ENCODE measurements around the gene TNS3.

The TNS3 gene

DNA sequence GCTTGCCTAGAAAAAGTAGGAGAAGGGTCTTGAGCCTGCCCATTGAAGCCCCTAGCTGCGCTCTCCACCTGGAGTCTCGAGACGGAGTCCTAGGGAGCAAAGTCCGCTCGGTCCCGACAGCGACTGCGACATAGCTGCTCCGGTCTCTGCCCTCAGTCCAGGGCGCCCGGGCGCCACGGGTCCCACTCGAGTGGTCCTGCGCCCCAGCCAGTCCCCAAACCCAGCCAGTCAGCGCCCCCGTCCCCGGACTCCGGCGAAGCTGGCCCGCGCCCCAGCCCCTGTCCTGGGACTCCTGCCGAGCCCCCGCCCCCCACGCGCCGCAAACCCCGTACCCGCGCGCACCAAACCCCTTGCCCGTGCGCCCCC, 490 bp downstream of the TNS3 start:
- no peak for DNase-seq (ENCODE audit: low read depth in 2 of 2)

DNA sequence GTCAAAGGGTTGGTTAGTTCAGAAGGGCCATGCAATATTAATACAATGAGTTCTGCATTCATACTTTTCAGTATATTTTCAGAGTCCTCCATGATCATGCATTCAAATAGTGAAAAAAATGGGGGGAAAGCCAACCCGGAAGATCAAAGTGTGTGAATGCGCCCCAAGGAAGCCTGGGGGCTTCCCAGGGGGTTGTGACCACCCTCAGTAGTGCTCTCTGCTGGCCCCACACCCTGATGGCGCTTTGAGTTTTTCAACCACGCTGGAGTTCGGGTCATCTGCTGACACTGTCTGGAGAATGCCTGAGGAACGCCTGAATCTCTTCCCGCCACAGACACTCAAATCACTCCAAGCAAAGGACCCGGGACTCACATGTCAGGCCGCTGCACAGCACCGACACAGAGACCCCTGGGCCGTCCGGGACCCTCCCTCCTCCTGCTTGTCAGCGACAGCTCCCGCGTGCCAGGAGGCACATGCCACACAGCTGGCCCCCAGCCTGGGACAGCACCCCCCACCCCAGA, 1.0 kb downstream of the TNS3 start:
- DNase-seq (ENCODE audit: low read depth in 2 of 2) = no peak

DNA sequence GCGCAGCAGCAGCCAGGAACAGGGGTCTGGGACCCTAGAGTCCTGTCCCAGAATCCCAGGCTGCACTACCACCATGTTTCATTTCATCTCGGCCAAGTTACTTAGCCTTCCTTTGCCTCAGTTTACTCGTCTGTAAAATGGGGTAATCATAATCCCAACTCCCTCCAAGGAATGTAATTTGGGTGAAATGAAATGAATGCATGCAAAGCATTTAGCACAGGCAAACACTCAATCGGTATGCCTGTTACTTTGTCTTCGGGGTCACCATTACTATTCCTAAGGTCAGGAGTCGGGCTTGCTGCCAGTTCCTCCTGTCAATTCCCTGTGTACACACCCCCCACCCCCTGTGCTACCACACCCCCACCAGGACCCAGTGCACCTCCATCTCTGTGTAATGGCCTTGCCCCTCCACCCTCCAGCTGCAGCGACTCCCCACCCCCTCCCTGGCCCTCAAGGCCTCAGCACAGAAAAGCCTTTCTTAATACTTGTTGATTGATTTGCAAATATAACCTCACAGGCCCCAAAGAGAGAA, 1.7 kb downstream of the TNS3 start:
- no peak for DNase-seq (ENCODE audit: low read depth in 2 of 2)

DNA sequence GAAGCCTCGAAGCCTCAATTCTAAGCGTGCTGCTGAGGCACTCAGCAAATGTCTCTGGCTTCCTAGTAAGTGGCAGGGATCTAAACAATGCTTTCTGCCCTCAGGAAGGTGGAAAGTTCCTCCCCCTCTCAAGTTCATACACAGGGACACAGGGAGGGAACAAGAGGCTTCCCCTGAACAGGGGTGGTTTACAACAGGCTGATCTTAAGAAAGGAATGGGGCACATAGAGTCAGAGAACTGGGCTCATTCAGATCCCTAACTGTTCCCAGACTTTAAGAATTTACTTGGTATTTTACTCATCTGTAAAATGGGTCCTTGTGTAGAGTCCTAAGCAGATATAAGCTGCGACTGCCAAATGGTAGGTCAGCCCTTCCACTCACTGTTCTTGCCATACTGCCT, 2.5 kb downstream of the TNS3 start:
- no peak for DNase-seq (ENCODE audit: low read depth in 2 of 2)

DNA sequence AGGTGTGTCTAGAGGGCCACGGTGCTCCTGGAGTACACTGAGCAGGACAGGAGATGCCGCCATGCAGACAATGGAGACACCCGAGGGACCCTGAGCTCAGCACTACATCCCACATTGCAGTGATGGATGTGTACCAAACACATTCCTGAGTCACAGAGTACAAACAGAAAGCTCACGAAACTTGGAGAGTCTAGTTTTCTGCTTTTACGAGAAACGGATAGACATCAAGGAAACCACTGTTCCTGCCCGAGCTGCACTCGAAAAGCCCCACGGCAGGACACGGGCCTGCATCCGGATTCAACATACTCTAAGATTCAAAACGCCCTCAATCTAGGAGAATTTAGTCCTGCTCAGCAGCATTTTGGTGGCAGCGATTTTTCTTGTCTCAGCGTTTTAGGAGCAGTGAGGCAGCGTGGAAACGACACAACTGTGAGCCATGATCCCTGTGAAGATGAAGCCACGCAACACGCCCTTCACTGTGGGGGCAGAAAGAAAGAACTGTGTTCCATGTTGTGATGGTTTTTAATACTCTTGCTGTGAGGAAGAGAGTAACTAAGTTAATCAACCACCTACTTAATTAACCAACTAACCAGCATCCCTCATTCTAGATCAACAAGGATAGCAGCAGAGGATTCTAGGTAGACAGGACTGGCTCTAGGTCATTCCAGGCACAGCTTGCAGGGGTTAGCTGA, 3.2 kb downstream of the TNS3 start:
- DNase-seq (ENCODE audit: low read depth in 2 of 2) = no peak

DNA sequence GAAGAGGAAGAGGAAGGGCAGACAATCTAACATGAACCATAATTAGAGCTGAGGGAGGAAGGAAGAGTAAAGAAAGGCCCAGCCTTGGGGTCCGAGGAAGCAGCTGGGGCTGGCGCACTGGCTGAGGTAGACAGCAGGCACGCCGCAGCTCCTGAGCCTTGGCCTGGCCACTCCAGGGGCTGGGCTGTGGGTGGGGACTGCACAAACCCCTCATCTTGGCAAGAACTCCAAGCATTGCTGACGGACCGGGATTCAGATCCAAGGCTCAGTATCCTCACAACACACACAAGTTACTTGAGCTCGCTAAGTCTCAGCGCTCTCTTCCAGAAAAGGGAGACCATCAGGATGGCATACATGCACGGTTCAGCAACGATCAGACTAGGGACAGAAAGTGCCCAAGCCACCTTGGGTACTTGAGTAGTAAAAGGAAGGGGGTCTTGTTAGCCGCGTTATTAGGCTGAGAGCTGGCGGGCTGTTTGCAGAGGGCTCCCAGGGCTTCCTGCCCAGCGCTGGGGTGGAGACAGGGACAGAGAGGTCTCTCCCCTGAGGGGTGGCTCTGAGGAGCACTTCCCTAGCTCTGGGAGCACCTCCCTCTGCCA, 4.5 kb downstream of the TNS3 start:
- no peak for DNase-seq (ENCODE audit: low read depth in 2 of 2)

DNA sequence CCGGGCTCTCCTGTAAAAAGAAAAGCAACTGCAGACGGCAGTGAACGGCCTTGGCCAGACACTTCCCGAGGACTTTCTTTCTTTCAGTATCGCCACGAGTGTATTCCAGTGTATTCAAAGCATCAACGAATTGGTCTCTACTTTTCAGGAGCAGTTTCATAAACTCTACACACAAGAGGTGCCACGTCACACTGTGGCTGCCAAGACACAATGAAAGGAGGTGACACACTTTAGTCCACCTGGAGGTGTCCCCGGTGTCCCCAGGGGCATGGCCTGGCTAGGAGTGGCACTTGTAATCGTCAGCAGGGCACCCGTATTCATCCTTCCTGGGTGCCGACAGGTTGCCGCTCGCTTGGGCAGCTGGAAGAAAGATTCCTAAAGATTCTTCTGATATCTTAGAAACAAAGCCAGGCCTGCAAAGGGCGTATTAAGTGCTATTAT, 5.0 kb downstream of the TNS3 start:
- no peak for DNase-seq (ENCODE audit: low read depth in 2 of 2)

DNA sequence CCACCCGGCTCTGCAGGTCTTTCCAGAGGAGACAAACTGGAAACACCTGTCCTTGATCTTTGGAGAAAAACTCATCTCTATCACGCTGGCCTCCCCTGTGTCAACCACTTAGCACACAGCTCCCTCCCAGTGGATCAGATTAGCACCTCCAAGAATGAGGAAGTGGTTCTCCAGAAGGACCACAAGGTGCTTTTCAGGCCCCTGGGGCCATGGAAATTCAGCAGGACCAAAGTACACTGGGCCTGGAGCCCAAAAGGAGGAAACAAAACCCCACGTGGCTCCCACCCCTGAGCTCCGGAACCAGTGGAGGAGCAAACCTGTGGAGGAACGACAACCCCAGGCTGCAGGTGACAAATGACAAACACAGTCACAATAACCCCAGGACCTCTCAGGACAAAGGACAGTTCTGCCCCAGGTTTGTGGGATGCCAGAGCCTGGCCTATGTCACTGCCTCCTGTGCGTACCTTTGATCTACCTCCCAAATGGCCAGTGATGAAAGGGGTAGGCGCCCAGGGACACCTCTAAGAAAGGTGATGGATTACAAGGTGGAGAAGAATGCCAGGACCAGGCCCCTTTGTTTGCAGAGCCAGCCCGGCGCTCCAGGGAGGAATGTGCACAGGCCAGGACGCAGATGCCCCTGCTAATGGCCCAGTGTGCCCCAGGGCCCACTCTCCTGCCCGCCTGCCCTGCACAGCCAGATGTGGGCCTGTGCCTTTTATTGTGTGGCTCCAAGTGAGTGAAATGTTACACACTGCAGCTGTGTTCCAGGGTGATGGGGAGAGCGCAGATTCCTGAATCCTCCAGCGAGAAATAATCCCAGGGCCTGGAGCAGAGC, 5.7 kb downstream of the TNS3 start:
- DNase-seq (ENCODE audit: low read depth in 2 of 2) = no peak

DNA sequence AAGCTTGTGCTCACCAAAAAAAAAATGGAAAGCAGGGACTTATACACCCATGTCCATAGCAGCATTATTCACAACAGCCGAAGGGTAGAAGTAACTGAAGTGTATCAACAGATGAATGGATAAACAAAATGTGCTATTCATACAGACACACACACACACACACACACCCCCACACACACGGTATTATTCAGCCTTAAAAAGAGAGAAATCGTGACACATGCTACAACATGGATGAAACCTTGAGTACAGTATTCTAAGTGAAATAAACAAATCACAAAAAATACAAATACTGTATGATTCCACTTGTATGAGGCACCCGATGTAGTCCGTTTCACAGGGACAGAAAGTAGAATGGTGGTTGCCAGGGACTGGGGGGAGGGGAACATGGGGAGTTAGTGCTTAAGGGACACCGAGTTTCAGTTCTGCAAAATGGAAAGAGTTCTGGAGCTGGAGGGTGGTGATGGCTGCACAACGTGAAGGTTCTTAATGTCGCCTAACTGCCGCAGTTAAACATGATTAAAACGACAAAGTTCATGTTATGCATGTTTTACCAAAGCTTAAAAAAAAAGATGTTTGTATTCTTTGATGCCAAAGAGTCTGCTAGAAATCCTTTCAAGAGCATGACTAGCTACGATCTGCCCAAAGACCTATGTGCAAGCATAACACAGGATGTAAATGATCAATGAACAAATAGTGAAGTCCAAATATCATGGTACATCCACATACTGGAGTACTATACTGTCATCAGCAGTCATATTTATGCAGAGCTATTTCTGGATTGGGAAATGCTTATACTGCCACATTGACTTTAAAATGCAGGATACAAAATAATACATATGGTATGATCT, 7.2 kb downstream of the TNS3 start:
- no peak for DNase-seq (ENCODE audit: low read depth in 2 of 2)

DNA sequence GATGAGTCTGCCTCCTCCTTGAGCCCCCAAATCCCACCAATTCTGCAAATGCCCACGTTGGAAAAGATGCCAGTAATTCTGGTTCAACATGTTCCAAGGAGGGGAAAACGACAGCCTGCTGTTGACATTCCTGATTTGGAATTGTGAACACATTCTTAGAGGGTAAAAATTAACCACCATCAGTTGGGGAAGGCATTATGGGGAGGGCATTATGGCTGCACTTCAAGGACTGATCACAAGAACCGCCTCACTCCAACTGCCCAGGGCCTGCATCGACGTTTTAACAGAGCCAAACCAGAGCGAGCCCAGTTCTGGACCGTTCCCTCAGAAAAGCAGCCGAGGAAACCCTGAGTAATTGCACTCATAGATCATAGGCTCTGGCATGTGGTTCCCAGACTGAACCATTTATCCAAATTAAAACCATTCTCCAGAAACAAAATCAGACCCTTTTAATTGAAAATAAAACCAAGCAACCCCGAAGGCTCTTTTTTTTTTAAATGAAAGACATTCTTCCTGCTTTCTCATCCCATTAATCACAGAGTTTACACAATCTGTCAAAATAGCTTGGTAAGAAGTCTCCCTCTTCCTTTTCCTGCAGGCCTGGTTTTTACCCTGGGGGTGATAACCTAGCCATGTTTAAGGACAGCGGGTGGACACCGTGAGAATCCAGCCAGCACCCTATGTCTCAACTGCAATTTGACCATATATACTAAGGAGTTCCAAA, 8.0 kb downstream of the TNS3 start:
- no peak for DNase-seq (ENCODE audit: low read depth in 2 of 2)

DNA sequence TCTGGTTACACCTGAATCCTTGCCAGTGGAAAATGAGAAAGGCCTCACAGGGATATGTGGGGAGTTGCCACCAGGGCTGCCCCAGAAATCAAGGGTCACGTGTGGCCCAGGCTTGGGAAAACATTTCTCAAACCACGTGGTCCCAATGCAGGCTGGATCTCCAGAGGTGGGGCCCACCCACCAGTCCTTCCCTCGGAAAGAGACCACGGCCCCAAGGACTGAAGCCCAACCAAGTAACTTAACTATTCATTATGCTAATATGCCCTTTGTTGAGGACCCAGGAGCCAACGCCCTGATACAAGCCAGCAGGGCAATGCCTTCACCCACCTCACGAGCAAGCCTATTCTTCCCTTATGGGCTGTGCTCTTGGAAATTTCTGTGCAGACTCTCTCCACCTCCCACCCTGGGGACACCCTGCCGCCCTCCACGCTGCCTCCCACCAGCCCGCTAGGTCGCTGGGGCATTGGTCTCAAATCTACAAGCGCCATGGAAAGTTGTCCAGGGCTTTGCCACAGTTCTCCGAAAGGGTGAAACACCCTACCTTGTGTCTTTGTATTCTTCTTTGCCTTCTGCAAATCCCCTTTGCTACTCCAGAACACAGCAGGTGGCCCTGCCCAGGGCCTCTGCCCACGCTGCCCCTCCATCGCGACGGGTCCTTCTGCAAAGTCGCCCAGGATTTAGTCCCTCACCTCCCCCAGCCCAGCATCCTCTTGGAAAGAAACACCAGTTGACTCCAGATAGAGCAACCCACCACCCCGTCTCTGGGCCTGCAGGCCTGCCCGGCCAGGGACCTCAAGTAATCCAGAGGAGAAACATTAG, 8.8 kb downstream of the TNS3 start:
- no peak for DNase-seq (ENCODE audit: low read depth in 2 of 2)

DNA sequence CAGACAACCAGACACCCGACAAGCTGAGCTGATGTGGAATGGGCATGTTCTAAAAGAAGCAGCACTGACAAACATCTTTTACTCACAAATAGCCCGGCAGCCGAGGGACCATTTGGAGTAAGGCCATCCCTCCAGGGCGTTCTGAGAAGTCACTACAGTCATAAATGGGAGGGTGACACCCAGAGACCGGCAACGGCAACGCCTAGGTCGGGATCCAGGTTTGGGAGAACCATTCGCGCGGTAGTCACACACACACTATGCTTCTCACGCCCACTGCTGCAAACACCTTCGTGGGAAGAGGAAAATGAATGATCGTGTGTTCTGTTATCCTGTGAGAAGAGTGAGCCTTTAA, 9.8 kb downstream of the TNS3 start:
- DNase-seq (ENCODE audit: low read depth in 2 of 2) = no peak

DNA sequence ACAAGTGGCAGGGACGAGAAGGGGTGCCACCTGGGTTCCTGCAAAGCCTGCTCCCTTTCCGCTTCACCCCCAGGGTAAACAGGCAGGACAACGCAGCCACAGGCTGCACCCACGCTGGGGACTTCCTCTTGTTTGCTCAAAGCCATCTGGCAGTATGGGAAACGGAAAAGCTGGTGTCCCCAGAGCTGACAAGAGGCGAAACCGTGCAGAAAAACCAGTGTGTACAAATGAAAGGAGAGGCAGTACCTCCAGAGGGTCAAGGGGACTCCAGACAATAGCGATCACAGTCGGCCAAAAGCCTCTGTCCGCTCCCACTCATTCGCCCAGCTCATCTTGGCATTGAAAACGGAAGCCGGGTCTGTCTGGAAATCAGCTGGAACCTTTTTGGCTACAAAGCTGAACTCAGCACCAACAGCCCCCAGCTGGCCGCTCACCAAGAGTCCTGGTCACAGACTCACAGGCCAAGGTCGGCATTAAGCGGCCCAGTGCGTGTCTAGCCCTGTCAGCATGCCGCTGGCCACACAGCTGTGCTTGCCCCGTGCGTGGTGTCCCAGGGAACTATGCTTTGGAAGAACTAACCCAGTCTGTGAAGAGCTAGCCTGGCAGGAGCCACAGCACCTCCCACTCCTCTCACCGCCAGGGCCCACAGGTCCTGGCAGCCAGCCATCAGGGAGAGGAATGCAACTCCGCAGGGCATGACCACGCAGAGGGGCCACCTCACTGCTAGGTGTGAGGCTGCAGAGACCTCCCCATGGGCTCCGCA, 10.4 kb downstream of the TNS3 start:
- DNase-seq (ENCODE audit: low read depth in 2 of 2) = no peak

DNA sequence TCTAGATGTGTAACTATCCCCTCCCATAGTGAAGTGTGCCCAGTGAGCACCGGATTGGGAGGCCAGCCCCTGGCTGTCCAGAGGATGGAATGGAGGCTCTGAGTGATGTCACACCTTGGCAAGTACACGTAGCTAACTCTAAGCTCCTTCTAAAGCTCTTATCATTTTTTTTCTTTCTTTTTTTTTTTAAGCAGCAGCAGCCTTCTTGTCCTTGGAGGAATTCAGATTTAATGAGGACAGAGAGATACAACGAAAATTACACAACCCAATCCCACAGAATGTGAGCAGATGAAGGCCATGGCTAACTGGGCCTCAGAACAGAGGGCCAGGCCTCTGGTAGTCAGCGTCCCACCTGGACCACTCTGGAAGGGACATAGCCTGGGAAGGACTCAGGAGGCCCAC, 11.3 kb downstream of the TNS3 start:
- DNase-seq (ENCODE audit: low read depth in 2 of 2) = no peak

DNA sequence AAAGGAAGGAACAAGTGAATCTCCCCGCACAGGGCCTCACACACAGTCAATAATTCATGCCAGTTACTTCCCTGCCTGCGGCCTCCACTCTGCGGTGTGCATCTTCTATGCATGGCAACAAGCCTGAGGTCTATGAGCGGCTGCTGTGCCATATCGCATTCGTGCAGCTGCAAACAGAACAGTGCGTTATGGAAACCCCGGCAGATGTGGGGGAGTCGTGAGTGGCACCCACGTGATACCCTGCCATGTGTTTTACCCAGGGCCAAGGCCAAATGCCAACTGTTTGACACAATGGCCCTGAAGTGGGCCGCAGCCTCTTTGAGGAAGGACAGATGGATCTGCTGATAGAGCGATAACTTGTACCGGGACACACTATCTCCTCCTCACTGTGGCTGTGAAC, 13.4 kb downstream of the TNS3 start:
- no peak for DNase-seq (ENCODE audit: low read depth in 2 of 2)

DNA sequence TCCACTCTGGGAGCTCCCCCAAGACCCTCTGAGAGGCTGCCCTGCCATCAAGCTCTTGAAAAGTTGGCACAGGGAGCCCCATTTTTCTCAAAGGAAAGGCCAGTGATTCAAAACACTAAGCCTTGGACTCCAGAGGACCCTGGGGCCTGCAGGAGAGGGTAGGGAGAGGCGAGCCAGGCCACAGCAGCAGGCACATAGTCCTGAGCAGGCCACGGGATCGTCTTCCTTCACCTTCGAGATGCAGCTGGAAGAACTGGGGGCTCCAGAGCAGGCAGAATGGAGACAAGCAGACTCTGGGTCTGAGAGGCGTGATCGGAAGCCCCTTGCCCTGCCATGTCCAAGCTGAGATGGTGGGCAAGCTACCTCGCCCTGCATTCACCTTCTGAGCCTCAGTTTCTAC, 13.9 kb downstream of the TNS3 start:
- DNase-seq (ENCODE audit: low read depth in 2 of 2) = no peak

DNA sequence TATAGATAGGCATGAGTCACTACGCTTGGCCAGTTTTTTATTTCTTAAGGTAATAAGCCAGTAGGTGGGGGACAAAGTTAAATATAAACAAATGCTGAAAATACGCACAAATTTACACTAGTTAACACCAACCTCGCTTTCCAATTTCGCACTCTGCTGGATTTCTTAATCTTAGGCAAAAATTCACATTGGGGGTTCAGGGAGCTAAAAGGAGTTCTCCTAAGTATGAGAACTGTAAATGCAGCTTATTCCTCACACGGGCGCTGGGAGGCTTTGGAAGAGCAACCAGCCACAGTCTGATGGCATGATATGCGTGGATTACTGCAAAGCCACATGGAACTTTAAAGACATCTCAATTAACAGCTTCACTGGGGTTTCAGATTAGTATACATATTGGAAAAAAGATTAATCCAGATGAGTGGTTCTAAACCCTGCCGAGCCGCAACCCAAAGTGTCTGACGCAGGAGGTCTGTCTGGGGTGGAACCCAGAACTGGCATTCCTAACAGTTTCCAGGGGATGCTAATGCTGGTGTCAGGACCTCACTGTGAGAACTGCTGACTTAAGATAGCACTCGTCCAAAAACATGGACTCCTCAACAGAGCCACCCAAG, 16.2 kb downstream of the TNS3 start:
- DNase-seq (ENCODE audit: low read depth in 2 of 2) = no peak

DNA sequence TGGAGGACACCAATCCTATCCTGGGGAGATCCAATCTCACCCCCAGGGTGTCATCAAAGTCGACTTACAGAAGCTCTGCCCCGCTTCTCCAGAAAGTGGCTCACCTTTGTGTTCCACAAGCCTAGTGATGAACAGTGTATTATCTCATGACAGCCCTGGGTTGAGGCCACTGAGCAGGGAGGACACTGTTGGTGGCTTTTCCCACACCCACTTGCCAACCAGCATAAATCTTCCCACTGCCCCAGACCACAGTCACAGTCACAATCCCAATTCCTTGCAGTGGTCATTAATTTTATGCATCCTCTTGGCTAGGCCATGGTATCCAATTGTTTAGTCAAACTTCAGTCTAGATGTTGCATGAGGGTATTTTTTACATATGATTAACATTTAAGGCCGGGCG, 18.4 kb downstream of the TNS3 start:
- DNase-seq (ENCODE audit: low read depth in 2 of 2) = no peak
